ENCODE data around the gene CALML3. TPM values are rescaled to one million over a fixed set of nuclear protein-coding genes. Genes with fewer than 3 reads are reported as not detected.

The CALML3 gene
- total RNA-seq, 1 experiment from 2014 or later, result not detected

GRCh38 chr10:5531558-5532306, 7.0 kb downstream of the CALML3 start:
- ChIA-PET CTCF (no interaction called here), POLR2A (ENCODE audit: unreplicated experiment) (no interaction called here)
- Histone ChIP-seq H3K4me3 (ENCODE audit: low read length) (no peak overlapping the region), H3K4me2 (ENCODE audit: low read length) (no peak overlapping the region), H2AFZ (ENCODE audit: low read length) (no peak overlapping the region), H3K36me3 (ENCODE audit: low read depth, low read length) (no peaks in the 10 kb centered on the region), H3K9me3 (ENCODE audit: low read length) (no peaks in the 10 kb centered on the region), H3K27me3 (ENCODE audit: low read length) (no peaks in the 10 kb centered on the region), H3K4me1 (ENCODE audit: insufficient read depth, low read length) (no peaks in the 10 kb centered on the region), H3K9me2 (replicated peaks; ENCODE audit: low read length) (no peaks in the 10 kb centered on the region), H4K20me1 (ENCODE audit: low read length) (no peaks in the 10 kb centered on the region), H3K27ac (ENCODE audit: low read length) (no peak overlapping the region), H3K9ac (ENCODE audit: low read length) (no peak overlapping the region), H3F3A (ENCODE audit: low read length, unreplicated experiment) (no peaks in the 10 kb centered on the region), H3K79me2 (ENCODE audit: low read length) (no peaks in the 10 kb centered on the region)
- DNase-seq (no peak), ATAC-seq (no peak)
- intact Hi-C loops (cut with micrococcal nuclease), result no loop called here
- BruUV-seq (replicated peaks), result no TSS peak
- TF ChIP-seq EZH2phosphoT487 (IDR thresholded peaks at IDR 0.05; ENCODE audit: borderline replicate concordance, low read length), result no peak
- no peak for TF ChIP-seq EZH2 (IDR thresholded peaks at IDR 0.05; ENCODE audit: low read length, unreplicated experiment)
- no peak for TF ChIP-seq CTCF (conservative IDR thresholded peaks at IDR 0.05; ENCODE audit: low read depth, low read length)

GRCh38 chr10:5532307-5532605, 7.5 kb downstream of the CALML3 start:
- Histone ChIP-seq H3K4me3 (ENCODE audit: low read length) (no peak overlapping the region), H3K36me3 (ENCODE audit: low read depth, low read length) (no peaks in the 10 kb centered on the region), H3K27me3 (ENCODE audit: low read length) (no peaks in the 10 kb centered on the region), H3K9me3 (ENCODE audit: low read length) (no peaks in the 10 kb centered on the region), H4K20me1 (ENCODE audit: low read length) (no peaks in the 10 kb centered on the region), H3K9me2 (replicated peaks; ENCODE audit: low read length) (no peaks in the 10 kb centered on the region), H3K4me2 (ENCODE audit: low read length) (no peak overlapping the region), H2AFZ (ENCODE audit: low read length) (no peak overlapping the region), H3K27ac (ENCODE audit: low read length) (no peak overlapping the region), H3K79me2 (ENCODE audit: low read length) (no peaks in the 10 kb centered on the region), H3K4me1 (ENCODE audit: insufficient read depth, low read length) (no peaks in the 10 kb centered on the region), H3K9ac (ENCODE audit: low read length) (no peak overlapping the region), H3F3A (ENCODE audit: low read length, unreplicated experiment) (no peaks in the 10 kb centered on the region)
- ChIA-PET POLR2A (ENCODE audit: unreplicated experiment) (no interaction called here), CTCF (no interaction called here)
- ATAC-seq, result no peak
- no TSS peak for BruUV-seq (replicated peaks)
- intact Hi-C loops (cut with micrococcal nuclease), result no loop called here
- TF ChIP-seq EZH2 (IDR thresholded peaks at IDR 0.05; ENCODE audit: low read length, unreplicated experiment), result no peak
- no peak for TF ChIP-seq CTCF (conservative IDR thresholded peaks at IDR 0.05; ENCODE audit: low read depth, low read length)
- no peak for TF ChIP-seq EZH2phosphoT487 (IDR thresholded peaks at IDR 0.05; ENCODE audit: borderline replicate concordance, low read length)
- no peak for DNase-seq

- POLR2A ChIA-PET (ENCODE audit: unreplicated experiment), result no interaction called here
These were observed 7.9 kb downstream of the CALML3 start for GRCh38 chr10:5532618-5533097.

More at GRCh38 chr10:5532618-5533097, 7.9 kb downstream of the CALML3 start:
- Histone ChIP-seq H3K79me2 (ENCODE audit: low read length) (no peaks in the 10 kb centered on the region), H3K9me2 (replicated peaks; ENCODE audit: low read length) (no peaks in the 10 kb centered on the region), H3K9me3 (ENCODE audit: low read length) (no peaks in the 10 kb centered on the region), H3K4me2 (ENCODE audit: low read length) (no peak overlapping the region), H3K27me3 (ENCODE audit: low read length) (no peaks in the 10 kb centered on the region), H3F3A (ENCODE audit: low read length, unreplicated experiment) (no peaks in the 10 kb centered on the region), H3K4me3 (ENCODE audit: low read length) (no peak overlapping the region), H2AFZ (ENCODE audit: low read length) (no peak overlapping the region), H3K27ac (ENCODE audit: low read length) (no peak overlapping the region), H4K20me1 (ENCODE audit: low read length) (no peaks in the 10 kb centered on the region), H3K9ac (ENCODE audit: low read length) (no peak overlapping the region), H3K36me3 (ENCODE audit: low read depth, low read length) (no peaks in the 10 kb centered on the region), H3K4me1 (ENCODE audit: insufficient read depth, low read length) (no peaks in the 10 kb centered on the region)
- CTCF ChIA-PET, result no interaction called here
- intact Hi-C loops (cut with micrococcal nuclease), result no loop called here
- BruUV-seq (replicated peaks), result no TSS peak
- no peak for TF ChIP-seq EZH2phosphoT487 (IDR thresholded peaks at IDR 0.05; ENCODE audit: borderline replicate concordance, low read length)
- TF ChIP-seq CTCF (conservative IDR thresholded peaks at IDR 0.05; ENCODE audit: low read depth, low read length), result no peak
- no peak for TF ChIP-seq EZH2 (IDR thresholded peaks at IDR 0.05; ENCODE audit: low read length, unreplicated experiment)
- DNase-seq (no peak), ATAC-seq (no peak)

All from PC-3 (cell line).